Measurements from ENCODE around the gene BRSK2. TPM values are rescaled to one million over a fixed set of nuclear protein-coding genes. Genes with fewer than 3 reads are reported as not detected.

The BRSK2 gene
- total RNA-seq, 1 donor from 2014 or later = not detected

DNA sequence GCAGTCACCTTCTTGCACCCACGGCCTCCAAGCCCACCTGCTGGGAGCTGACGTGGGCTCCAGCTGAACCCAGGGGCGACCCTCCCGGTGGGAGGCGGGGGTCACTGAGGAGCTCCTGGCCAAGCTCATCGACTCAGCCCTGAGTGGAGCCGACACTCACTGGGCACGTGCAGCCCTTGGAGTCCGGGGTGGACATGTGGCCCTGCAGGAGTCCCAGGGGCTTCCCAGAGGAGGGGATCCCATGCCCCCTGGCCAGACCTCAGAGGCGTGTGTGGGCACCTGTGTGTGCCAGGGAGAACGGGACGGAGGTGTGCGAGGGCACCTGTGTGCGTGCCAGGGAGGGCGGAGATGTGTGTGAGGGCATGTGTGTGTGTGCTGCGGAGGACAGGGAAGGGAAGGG lies 20.8 kb upstream of the BRSK2 start:
- FAIRE-seq (no peak), DNase-seq (ENCODE audit: low read depth) (no peak)
- TF ChIP-seq, protein P1, sequence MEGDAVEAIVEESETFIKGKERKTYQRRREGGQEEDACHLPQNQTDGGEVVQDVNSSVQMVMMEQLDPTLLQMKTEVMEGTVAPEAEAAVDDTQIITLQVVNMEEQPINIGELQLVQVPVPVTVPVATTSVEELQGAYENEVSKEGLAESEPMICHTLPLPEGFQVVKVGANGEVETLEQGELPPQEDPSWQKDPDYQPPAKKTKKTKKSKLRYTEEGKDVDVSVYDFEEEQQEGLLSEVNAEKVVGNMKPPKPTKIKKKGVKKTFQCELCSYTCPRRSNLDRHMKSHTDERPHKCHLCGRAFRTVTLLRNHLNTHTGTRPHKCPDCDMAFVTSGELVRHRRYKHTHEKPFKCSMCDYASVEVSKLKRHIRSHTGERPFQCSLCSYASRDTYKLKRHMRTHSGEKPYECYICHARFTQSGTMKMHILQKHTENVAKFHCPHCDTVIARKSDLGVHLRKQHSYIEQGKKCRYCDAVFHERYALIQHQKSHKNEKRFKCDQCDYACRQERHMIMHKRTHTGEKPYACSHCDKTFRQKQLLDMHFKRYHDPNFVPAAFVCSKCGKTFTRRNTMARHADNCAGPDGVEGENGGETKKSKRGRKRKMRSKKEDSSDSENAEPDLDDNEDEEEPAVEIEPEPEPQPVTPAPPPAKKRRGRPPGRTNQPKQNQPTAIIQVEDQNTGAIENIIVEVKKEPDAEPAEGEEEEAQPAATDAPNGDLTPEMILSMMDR (IDR thresholded peaks at IDR 0.05; ENCODE audit: insufficient read depth, low read length, severe bottlenecking) = no peak
- H3K4me3 ChIP-seq (ENCODE audit: low read depth, low read length) = no peak overlapping the region
- H3K36me3 ChIP-seq (ENCODE audit: control insufficient read depth, insufficient read depth, low read length) = no peaks in the 10 kb centered on the region
- H3K27me3 ChIP-seq (ENCODE audit: control insufficient read depth, insufficient read depth, low read length) = no peaks in the 10 kb centered on the region

DNA sequence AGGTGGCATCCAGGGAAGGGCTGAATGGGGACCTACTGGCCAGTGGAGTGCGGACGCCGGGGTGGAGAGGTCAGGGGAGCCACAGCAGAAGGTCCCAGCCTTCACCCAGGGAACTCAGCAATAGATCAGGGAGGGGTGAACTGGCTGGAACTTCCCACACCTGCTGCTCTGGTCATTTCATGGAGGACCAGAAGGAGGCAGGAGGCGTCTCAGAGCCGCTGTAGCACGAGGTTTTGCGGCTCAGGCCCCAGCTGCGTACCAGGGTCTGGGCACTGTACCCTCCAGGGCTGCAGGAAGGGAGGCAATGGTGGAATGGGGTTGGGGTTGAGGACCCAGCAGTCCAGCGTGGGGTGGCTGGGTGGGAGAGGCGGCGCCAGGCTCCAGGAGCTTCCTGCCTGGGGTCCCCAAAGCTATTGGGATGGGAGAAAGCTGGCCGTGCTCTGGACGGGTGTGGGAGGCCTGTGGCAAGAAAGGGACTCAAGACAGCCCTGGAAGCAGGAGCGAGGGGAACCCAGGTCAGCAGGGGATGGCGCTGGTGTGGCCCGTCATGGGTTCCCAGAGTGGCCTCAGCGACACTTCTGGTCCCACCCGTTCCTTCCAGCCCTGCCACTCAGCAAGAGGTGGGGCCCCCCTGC lies 20.2 kb upstream of the BRSK2 start:
- TF ChIP-seq, protein P1 (IDR thresholded peaks at IDR 0.05; ENCODE audit: insufficient read depth, low read length, severe bottlenecking) = no peak
- Histone ChIP-seq H3K4me3 (ENCODE audit: low read depth, low read length) (no peak overlapping the region), H3K36me3 (ENCODE audit: control insufficient read depth, insufficient read depth, low read length) (no peaks in the 10 kb centered on the region), H3K27me3 (ENCODE audit: control insufficient read depth, insufficient read depth, low read length) (no peaks in the 10 kb centered on the region)
- DNase-seq (ENCODE audit: low read depth) = no peak
- no peak for FAIRE-seq

DNA sequence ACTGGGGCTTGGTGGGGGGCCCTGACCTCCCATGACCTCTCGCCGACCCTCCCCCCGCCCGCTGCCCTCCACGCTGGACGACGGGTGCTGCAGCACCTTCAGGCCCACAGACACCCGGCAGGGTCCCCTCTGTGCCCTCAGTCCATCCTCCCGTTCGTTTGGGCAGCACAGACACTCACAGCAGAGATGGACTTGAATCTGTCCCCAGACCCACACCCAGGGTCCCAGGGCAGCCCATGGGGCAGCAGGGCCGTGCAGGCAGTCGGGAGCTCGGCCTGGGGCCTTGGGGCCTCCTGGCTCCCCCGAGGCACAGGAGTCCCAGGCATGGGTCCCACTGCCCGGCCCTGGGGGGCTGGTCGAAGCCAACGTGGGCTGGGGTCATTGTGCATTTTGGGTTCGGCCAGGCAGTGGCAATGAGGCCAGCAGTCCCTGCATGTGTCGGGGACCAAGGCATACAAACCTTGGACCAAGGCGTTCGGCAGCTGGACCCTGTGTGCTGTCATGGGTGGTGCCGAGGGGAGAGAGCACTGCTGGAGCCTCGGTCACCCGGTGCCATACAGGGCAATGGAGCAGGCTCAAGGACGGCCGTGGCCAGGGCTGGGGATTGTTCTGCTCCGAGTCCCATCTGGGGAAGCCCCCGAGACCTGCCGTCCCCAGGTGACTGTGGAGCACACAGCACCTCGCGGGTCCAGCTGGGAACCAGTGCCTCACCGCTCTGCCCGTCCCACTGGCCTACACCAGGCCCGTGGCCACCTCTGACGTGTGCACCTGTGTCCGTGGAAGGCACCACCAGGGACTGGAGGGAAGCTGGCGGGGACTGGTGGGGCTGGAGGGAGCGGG lies 19.3 kb upstream of the BRSK2 start:
- DNase-seq (ENCODE audit: low read depth) (no peak), FAIRE-seq (no peak)
- Histone ChIP-seq H3K4me3 (ENCODE audit: low read depth, low read length) (no peak overlapping the region), H3K27me3 (ENCODE audit: control insufficient read depth, insufficient read depth, low read length) (no peaks in the 10 kb centered on the region), H3K36me3 (ENCODE audit: control insufficient read depth, insufficient read depth, low read length) (no peaks in the 10 kb centered on the region)
- TF ChIP-seq, protein P1 (IDR thresholded peaks at IDR 0.05; ENCODE audit: insufficient read depth, low read length, severe bottlenecking) = no peak

DNA sequence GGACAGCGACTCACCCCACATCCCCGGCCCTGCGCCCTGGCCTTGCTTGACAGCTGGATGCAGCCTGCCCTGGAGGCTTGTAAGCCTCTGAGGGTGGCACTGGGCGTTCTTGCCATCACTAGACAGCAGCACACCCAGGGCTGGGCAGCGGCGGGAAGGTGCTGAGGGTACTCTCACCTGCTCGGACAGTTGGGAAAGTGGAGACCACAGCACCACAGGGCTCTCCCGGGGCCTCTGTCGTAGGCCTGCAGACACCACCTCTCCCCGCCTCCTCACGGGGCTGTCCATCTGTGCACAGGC lies 18.8 kb upstream of the BRSK2 start:
- FAIRE-seq (no peak), DNase-seq (ENCODE audit: low read depth) (no peak)
- H3K27me3 ChIP-seq (ENCODE audit: control insufficient read depth, insufficient read depth, low read length) = no peaks in the 10 kb centered on the region
- no peak overlapping the region for H3K4me3 ChIP-seq (ENCODE audit: low read depth, low read length)
- TF ChIP-seq, protein P1 (IDR thresholded peaks at IDR 0.05; ENCODE audit: insufficient read depth, low read length, severe bottlenecking) = no peak
- no peaks in the 10 kb centered on the region for H3K36me3 ChIP-seq (ENCODE audit: control insufficient read depth, insufficient read depth, low read length)

DNA sequence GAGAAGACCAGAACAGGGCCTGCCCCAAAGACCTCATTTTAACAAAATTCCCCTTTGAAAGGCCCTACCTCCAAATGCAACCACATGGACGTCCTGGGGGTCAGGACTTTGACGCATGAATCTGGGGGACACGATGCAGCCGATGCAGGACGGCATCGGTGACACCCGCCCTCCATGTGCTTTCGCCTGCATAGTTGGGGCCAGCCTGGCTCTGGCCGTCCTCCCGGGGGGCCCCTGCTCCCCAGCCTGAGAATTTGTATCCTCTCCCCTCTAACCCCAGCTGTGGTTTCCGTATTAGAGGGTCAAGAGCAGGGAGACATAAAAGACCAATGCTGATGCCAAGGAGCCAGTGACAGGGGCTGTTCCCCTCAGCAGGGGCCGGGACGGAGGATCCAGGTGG lies 18.4 kb upstream of the BRSK2 start:
- TF ChIP-seq, protein P1 (IDR thresholded peaks at IDR 0.05; ENCODE audit: insufficient read depth, low read length, severe bottlenecking) = no peak
- H3K27me3 ChIP-seq (ENCODE audit: control insufficient read depth, insufficient read depth, low read length) = no peaks in the 10 kb centered on the region
- H3K36me3 ChIP-seq (ENCODE audit: control insufficient read depth, insufficient read depth, low read length) = no peaks in the 10 kb centered on the region
- FAIRE-seq = no peak
- no peak for DNase-seq (ENCODE audit: low read depth)
- H3K4me3 ChIP-seq (ENCODE audit: low read depth, low read length) = no peak overlapping the region
